Panc1 (cell line): ENCODE measurements around the gene TRAF2.

ENCODE experiments used
- POLR2AphosphoS5 ChIP-seq: IDR thresholded peaks from 2 replicates; pipeline ENCODE4 v1.6.1; 2012; ENCODE audit warnings: mild to moderate bottlenecking, low read depth, low read length, moderate library complexity
- TF ChIP-seq, protein P1 (sequence below): fragments of 450-650 bp; IDR thresholded peaks from 2 replicates; pipeline ENCODE4 v1.5.1; 2017; ENCODE audit warnings: mild to moderate bottlenecking
- TF ChIP-seq, protein P2 (sequence below), 2 experiments: IDR thresholded peaks; 2 replicates each; pipeline ENCODE4 v1.6.1; 2011 to 2012; ENCODE audit warnings: low read depth in 2 of 2, control low read depth in 1 of 2, low read length in 1 of 2, mild to moderate bottlenecking in 1 of 2, moderate library complexity in 1 of 2; ENCODE audit not compliant: insufficient read depth in 1 of 2

DNA sequence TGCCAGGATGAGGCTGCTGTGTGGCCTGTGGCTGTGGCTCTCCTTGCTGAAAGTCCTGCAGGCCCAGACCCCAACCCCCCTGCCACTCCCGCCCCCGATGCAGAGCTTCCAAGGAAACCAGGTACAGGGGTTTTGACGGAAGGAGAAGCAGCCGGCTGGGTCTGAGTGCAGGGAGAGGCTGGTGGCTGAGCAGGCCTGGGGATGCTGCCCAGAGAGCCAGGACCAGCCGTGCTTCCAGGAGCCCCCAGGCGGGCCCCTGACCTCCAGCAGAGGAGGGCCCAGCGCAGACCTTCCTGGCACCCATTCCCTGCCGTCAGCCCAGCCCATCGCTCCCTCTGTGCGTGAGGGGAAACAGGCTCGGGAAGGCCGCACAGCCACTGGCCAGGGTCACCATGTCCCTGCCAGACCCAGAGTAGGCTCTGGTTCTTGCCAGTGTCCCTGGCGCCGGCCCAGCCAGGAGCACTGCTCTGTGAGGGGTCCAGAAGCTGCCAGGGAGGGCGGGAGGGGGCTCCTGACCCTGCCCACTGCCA lies 66.1 kb downstream of the TRAF2 start:
- no peak for TF ChIP-seq POLR2AphosphoS5
- TF ChIP-seq, protein P1, sequence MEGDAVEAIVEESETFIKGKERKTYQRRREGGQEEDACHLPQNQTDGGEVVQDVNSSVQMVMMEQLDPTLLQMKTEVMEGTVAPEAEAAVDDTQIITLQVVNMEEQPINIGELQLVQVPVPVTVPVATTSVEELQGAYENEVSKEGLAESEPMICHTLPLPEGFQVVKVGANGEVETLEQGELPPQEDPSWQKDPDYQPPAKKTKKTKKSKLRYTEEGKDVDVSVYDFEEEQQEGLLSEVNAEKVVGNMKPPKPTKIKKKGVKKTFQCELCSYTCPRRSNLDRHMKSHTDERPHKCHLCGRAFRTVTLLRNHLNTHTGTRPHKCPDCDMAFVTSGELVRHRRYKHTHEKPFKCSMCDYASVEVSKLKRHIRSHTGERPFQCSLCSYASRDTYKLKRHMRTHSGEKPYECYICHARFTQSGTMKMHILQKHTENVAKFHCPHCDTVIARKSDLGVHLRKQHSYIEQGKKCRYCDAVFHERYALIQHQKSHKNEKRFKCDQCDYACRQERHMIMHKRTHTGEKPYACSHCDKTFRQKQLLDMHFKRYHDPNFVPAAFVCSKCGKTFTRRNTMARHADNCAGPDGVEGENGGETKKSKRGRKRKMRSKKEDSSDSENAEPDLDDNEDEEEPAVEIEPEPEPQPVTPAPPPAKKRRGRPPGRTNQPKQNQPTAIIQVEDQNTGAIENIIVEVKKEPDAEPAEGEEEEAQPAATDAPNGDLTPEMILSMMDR = no peak
- TF ChIP-seq, protein P2, sequence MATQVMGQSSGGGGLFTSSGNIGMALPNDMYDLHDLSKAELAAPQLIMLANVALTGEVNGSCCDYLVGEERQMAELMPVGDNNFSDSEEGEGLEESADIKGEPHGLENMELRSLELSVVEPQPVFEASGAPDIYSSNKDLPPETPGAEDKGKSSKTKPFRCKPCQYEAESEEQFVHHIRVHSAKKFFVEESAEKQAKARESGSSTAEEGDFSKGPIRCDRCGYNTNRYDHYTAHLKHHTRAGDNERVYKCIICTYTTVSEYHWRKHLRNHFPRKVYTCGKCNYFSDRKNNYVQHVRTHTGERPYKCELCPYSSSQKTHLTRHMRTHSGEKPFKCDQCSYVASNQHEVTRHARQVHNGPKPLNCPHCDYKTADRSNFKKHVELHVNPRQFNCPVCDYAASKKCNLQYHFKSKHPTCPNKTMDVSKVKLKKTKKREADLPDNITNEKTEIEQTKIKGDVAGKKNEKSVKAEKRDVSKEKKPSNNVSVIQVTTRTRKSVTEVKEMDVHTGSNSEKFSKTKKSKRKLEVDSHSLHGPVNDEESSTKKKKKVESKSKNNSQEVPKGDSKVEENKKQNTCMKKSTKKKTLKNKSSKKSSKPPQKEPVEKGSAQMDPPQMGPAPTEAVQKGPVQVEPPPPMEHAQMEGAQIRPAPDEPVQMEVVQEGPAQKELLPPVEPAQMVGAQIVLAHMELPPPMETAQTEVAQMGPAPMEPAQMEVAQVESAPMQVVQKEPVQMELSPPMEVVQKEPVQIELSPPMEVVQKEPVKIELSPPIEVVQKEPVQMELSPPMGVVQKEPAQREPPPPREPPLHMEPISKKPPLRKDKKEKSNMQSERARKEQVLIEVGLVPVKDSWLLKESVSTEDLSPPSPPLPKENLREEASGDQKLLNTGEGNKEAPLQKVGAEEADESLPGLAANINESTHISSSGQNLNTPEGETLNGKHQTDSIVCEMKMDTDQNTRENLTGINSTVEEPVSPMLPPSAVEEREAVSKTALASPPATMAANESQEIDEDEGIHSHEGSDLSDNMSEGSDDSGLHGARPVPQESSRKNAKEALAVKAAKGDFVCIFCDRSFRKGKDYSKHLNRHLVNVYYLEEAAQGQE (IDR thresholded peaks at IDR 0.05; ENCODE audit: insufficient read depth in 1 of 2, low read depth in 2 of 2, low read length in 1 of 2) = no peak
